A549 treated with Hydrocortisone at 1 μM for 4 hours (cell line): Measurements from ENCODE around the gene NME5. TPM values are rescaled to one million over a fixed set of nuclear protein-coding genes. Genes with fewer than 3 reads are reported as not detected.

Experiments
- total RNA-seq: library from RNA; stranded (reverse); fragments of 200-300 nt; extraction: Qiagen RNA extraction; gene quantifications from 5 replicates; pipeline ENCODE4 v1.2.3, GENCODE V29; 2022

Gene NME5, protein sequence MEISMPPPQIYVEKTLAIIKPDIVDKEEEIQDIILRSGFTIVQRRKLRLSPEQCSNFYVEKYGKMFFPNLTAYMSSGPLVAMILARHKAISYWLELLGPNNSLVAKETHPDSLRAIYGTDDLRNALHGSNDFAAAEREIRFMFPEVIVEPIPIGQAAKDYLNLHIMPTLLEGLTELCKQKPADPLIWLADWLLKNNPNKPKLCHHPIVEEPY
- total RNA-seq, result not detected in 5 replicates

DNA sequence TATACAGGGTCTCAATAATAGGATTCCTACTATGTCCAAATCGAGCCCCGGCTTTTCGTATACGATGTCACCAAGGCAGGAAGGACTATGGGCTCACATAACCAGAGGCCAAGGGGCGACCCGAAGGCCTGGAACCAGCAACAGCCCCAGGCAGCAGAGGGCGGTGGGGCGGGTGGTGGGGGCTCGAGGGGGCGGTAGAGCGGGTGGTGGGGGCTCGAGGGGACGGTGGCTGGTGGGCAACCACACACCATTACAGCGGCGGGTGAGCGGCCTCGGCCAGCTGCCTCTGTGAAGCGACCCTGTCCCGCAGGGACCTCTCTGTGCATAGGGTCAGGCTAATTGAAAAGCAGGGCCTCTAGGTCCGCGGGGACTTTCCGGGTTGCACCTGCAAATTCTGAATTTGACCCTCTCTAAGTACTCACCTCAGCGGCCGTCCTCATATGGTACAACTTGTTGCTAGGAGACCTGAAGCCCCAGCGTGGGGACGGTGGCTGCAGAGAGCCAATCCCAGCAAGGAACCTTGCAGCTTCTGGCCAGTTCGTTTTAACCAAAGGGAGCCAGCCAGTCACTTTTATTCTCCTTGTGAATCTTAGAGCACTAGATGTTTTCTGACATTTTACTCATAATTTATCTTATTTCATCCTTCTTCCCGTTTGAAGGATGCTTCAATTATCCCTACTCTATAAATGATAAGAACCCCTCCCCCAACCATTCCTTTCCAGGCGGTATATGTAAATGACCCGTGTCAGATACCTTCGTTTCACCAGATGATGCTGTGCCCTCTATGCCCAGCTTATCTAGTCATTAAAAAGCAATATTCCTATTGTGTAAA, at the start of gene NME5:
TSS of gene NME5 (minus strand) at position 480 of the 832 bp plus-strand sequence. CDS start 648 bp downstream, outside the sequence.

DNA sequence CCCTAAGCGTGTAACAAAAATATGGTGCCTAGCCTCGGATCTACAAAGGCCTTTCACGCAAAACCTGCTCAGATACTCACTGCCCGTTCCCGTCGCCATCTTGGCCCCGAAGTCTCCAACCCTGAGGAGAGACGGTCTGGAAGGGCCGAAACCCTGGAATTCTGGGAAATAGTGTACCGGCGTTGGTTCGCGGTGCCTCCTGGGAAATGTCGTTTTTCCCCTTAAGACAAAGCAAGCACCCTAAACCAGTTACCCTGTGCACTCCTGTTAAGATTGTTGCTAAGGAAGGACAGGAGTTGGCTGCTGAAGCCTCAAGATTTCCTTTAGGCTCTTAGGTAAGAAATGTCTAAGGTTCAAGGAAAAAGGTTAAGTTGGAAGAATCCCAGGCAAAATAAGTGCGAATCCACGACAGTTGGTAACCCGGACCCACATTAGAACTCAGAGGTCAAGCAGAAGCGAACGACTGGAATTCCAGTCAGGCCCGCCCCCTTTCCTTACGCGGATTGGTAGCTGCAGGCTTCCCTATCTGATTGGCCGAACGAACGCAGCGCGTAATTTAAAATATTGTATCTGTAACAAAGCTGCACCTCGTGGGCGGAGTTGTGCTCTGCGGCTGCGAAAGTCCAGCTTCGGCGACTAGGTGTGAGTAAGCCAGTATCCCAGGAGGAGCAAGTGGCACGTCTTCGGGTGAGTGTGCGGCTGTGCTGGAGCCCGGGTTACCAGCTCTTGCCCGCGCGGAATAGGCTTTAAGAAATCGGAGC, 39.5 kb upstream of the NME5 start, which contains the start of the genes BRD8 and KIF20A:
TSS of gene BRD8 (minus strand) at position 115 of the 761 bp plus-strand sequence. CDS start at position 99, 16 bp downstream.
TSS of gene KIF20A (plus strand) at position 597 of the 761 bp plus-strand sequence. CDS start 569 bp downstream, outside the sequence.

DNA sequence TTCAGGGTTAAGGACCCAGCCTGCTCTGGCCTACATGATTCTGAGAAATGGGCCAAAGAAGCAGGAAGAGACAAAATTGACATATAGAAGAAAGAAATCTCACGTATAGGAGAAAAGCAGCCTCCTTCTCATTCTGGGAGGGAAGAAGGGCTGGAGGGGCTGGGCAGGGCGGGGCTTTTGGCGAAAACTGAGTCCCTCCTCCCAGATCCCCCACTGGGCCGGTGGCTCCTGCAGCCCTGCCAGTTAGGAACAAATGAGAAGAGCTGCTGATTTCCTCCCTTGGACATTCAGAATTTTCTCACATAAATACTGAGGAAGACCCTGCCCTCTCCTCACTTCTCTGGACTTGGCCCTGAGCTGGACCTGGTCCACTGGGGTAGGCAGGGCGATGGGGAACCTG, 55.5 kb downstream of the NME5 start, which contains the start of gene WNT8A:
TSS of gene WNT8A (plus strand) at position 332 of the 400 bp plus-strand sequence. CDS start 95 bp downstream, outside the sequence.

Other genes starting within 250 kb of the NME5 start
- 0.12 TPM in 1 of 5 replicates, not detected in the others for gene PKD2L2, start 250.0 kb downstream of the NME5 start, total RNA-seq
- gene FAM13B, start 106.3 kb downstream of the NME5 start, total RNA-seq, result 10.8 to 17.0 TPM (median 12.1 TPM) in 5 replicates
- gene WNT8A, start 55.4 kb downstream of the NME5 start, total RNA-seq, result not detected in 5 replicates
- gene BRD8, start 39.2 kb upstream of the NME5 start, total RNA-seq, result 42.5 to 59.3 TPM (median 47.7 TPM) in 5 replicates
- gene KIF20A, start 39.7 kb upstream of the NME5 start, total RNA-seq, result 39.4 to 57.5 TPM (median 43.3 TPM) in 5 replicates
- gene CDC23, start 73.9 kb upstream of the NME5 start, total RNA-seq, result 20.1 to 38.6 TPM (median 25.6 TPM) in 5 replicates
- 0.06 to 0.12 TPM (median 0.07 TPM) in 3 of 5 replicates, not detected in the others for gene GFRA3, start 135.2 kb upstream of the NME5 start, total RNA-seq
- gene CDC25C, start 192.4 kb upstream of the NME5 start, total RNA-seq, result 8.8 to 11.3 TPM (median 9.4 TPM) in 5 replicates
- 19.7 to 21.5 TPM (median 19.9 TPM) in 5 replicates for gene FAM53C, start 198.8 kb upstream of the NME5 start, total RNA-seq
- 33.2 to 55.5 TPM (median 39.2 TPM) in 5 replicates for gene KDM3B, start 213.3 kb upstream of the NME5 start, total RNA-seq